SH-SY5Y (cell line): ENCODE data around the gene GSDME.

Experiments
- GATA2 ChIP-seq: IDR thresholded peaks from 2 replicates; pipeline ENCODE4 v1.6.1; 2011; ENCODE audit warnings: mild to moderate bottlenecking, low read depth, low read length
- GATA3 ChIP-seq: IDR thresholded peaks from 2 replicates; pipeline ENCODE4 v1.6.1; 2011; ENCODE audit warnings: low read depth, mild to moderate bottlenecking, low read length, moderate library complexity

GSDME gene

DNA sequence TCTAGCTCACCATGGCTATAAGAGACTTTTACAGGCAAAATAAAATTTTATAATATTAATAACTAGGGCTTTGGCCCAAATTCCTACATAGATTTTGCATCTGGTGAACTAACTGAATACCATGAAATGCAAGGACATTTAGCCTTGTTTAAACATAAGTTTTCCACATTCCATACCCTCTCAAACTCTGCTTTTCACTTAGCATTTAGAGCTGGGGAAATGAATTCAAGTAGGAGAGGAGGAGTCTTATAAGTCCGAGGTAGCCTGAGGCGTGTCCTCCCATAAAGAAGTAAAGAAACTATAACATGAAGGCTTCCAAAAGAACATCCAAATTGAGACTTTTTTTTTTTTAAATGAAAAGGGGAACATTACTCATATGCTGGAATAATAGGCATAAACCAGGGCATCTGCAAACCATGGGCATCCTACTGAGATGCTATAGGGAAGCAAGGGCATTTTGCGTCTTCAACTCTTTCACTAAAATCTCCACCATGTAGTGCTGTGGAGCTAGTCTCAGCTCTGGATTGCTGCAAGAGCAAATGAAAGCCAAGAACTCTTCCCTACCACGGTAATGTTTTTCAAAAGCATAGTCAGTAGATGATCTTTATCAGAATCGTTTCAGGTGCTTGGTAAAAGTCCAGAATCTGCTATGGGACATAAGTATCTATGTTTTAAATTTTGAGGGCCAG, 104.9 kb downstream of the GSDME start:
- TF ChIP-seq GATA3, result no peak
- TF ChIP-seq GATA2, result no peak
